Measurements from ENCODE around the gene TNS1. TPM values are rescaled to one million over a fixed set of nuclear protein-coding genes. Genes with fewer than 3 reads are reported as not detected.

Gene TNS1
- total RNA-seq, 3 donors from 2014 or later (not counting 1 experiment from before 2014, with no cell fraction given) = 1.1 to 3.0 (median 2.1) TPM

GRCh38 chr2:217839073-217839749 is 163.6 kb downstream of the TNS1 start:
- intact Hi-C loops (cut with micrococcal nuclease) = no loop called here
- no peak overlapping the region for H3K4me3 Mint-ChIP-seq
- no peaks in the 10 kb centered on the region for H3K9me3 Mint-ChIP-seq
- H3K27me3 ChIP-seq (ENCODE audit: control insufficient read depth, insufficient read depth, low read length) = no peaks in the 10 kb centered on the region
- no peak overlapping the region for H3K4me3 ChIP-seq (ENCODE audit: low read length)
- TF ChIP-seq CTCF (IDR thresholded peaks at IDR 0.05) = no peak
- H3K36me3 Mint-ChIP-seq = no peaks in the 10 kb centered on the region
- H3K27ac Mint-ChIP-seq = no peak overlapping the region
- ATAC-seq (no peak), DNase-seq (no peak)
- H3K9me3 ChIP-seq (ENCODE audit: control insufficient read depth, insufficient read depth, low read length) = peaks cover 2% of the 10 kb centered on the region
- H3K27ac ChIP-seq (ENCODE audit: low read length) = no peak overlapping the region
- no peaks in the 10 kb centered on the region for H3K36me3 ChIP-seq (ENCODE audit: control insufficient read depth, insufficient read depth, low read length)
- no peaks in the 10 kb centered on the region for H3K27me3 Mint-ChIP-seq (ENCODE audit: low read depth in 2 of 2)
- WGBS (ENCODE audit: insufficient coverage) = 87% methylated on average over 10 of the region's 10 CpGs
- H3K4me1 Mint-ChIP-seq = no peaks in the 10 kb centered on the region
- no peaks in the 10 kb centered on the region for H3K4me1 ChIP-seq (ENCODE audit: control insufficient read depth, insufficient read depth, low read length)

- 83% methylated on average over 4 of the region's 5 CpGs for WGBS (ENCODE audit: insufficient coverage)
These were observed 164.4 kb downstream of the TNS1 start for GRCh38 chr2:217838409-217838831.

GRCh38 chr2:217837530-217837929 is 165.3 kb downstream of the TNS1 start:
- Mint-ChIP-seq H3K27me3 (ENCODE audit: low read depth in 2 of 2) (peaks cover 0 to 1% of the 10 kb centered on the region in 2 donors), H3K36me3 (no peaks in the 10 kb centered on the region), H3K4me3 (no peak overlapping the region), H3K4me1 (no peaks in the 10 kb centered on the region), H3K27ac (no peak overlapping the region), H3K9me3 (no peaks in the 10 kb centered on the region)
- Histone ChIP-seq H3K27ac (ENCODE audit: low read length) (no peak overlapping the region), H3K9me3 (ENCODE audit: control insufficient read depth, insufficient read depth, low read length) (no peaks in the 10 kb centered on the region), H3K4me1 (ENCODE audit: control insufficient read depth, insufficient read depth, low read length) (no peaks in the 10 kb centered on the region), H3K36me3 (ENCODE audit: control insufficient read depth, insufficient read depth, low read length) (no peaks in the 10 kb centered on the region), H3K4me3 (ENCODE audit: low read length) (no peak overlapping the region), H3K27me3 (ENCODE audit: control insufficient read depth, insufficient read depth, low read length) (no peaks in the 10 kb centered on the region)
- TF ChIP-seq CTCF (IDR thresholded peaks at IDR 0.05) = no peak
- DNase-seq (no peak), ATAC-seq (no peak)
- intact Hi-C loops (cut with micrococcal nuclease) = no loop called here
- WGBS (ENCODE audit: insufficient coverage) = 85% methylated on average over 8 of the region's 8 CpGs

More at GRCh38 chr2:217838409-217838831, 164.4 kb downstream of the TNS1 start:
- Mint-ChIP-seq H3K36me3 (no peaks in the 10 kb centered on the region), H3K4me3 (no peak overlapping the region), H3K27me3 (ENCODE audit: low read depth in 2 of 2) (no peaks in the 10 kb centered on the region), H3K4me1 (no peaks in the 10 kb centered on the region), H3K9me3 (no peaks in the 10 kb centered on the region), H3K27ac (no peak overlapping the region)
- H3K9me3 ChIP-seq (ENCODE audit: control insufficient read depth, insufficient read depth, low read length) = no peaks in the 10 kb centered on the region
- DNase-seq (no peak), ATAC-seq (no peak)
- no peaks in the 10 kb centered on the region for H3K27me3 ChIP-seq (ENCODE audit: control insufficient read depth, insufficient read depth, low read length)
- intact Hi-C loops (cut with micrococcal nuclease) = no loop called here
- no peaks in the 10 kb centered on the region for H3K36me3 ChIP-seq (ENCODE audit: control insufficient read depth, insufficient read depth, low read length)
- TF ChIP-seq CTCF (IDR thresholded peaks at IDR 0.05) = no peak
- no peaks in the 10 kb centered on the region for H3K4me1 ChIP-seq (ENCODE audit: control insufficient read depth, insufficient read depth, low read length)
- no peak overlapping the region for H3K27ac ChIP-seq (ENCODE audit: low read length)
- H3K4me3 ChIP-seq (ENCODE audit: low read length) = no peak overlapping the region
